GM21786 (cell line): ENCODE results near the gene APOA5.
"Not testable (repeated sequence)": the region's sequence is repeated elsewhere in the genome, so short reads cannot be mapped to it uniquely, and the experiment has no call there.

Experiments
- ATAC-seq: cut with Tn5 transposase; IDR thresholded peaks from one replicate; pipeline ENCODE4 v1.9.1; 2021; ENCODE audit not compliant: unreplicated experiment

The APOA5 gene

GRCh38 chr11:116801662-116802061, 10.0 kb upstream of the APOA5 start:
- ATAC-seq = not testable (repeated sequence)

GRCh38 chr11:116800610-116801009, 8.9 kb upstream of the APOA5 start:
- no peak for ATAC-seq

GRCh38 chr11:116798368-116798767, 6.7 kb upstream of the APOA5 start:
- no peak for ATAC-seq

- no peak for ATAC-seq
These were observed 6.1 kb upstream of the APOA5 start for GRCh38 chr11:116797816-116798215.

- no peak for ATAC-seq
These were observed 4.9 kb upstream of the APOA5 start for GRCh38 chr11:116796548-116796947.

- no peak for ATAC-seq
These were observed 3.2 kb upstream of the APOA5 start for GRCh38 chr11:116794851-116795250.

- ATAC-seq = no peak
These were observed 2.1 kb upstream of the APOA5 start for GRCh38 chr11:116793772-116794097.

- ATAC-seq = no peak
These were observed 1.4 kb upstream of the APOA5 start for GRCh38 chr11:116792869-116793771.

- ATAC-seq = no peak
These were observed 627 bp upstream of the APOA5 start for GRCh38 chr11:116792144-116792868.

GRCh38 chr11:116791002-116791812, 472 bp downstream of the APOA5 start:
- no peak for ATAC-seq

- ATAC-seq = no peak
These were observed 1.3 kb downstream of the APOA5 start for GRCh38 chr11:116790167-116791001.

- ATAC-seq = no peak
These were observed 2.7 kb downstream of the APOA5 start for GRCh38 chr11:116788975-116789374.

GRCh38 chr11:116788534-116788933, 3.1 kb downstream of the APOA5 start:
- ATAC-seq = no peak

GRCh38 chr11:116787786-116788486, 3.7 kb downstream of the APOA5 start, which contains the start of gene ZPR1:
TSS of gene ZPR1 (minus strand) at chr11:116788023. CDS start at chr11:116787990, 33 bp downstream.
- ATAC-seq = peak; percentile 83

- peak; percentile 7 for ATAC-seq
These were observed 4.3 kb downstream of the APOA5 start for GRCh38 chr11:116787436-116787785.

GRCh38 chr11:116786966-116787365, 4.7 kb downstream of the APOA5 start:
- no peak for ATAC-seq

- no peak for ATAC-seq
These were observed 5.4 kb downstream of the APOA5 start for GRCh38 chr11:116786326-116786725.

- ATAC-seq = no peak
These were observed 9.0 kb downstream of the APOA5 start for GRCh38 chr11:116782728-116783127.

- ATAC-seq = no peak
These were observed 13.1 kb downstream of the APOA5 start for GRCh38 chr11:116778556-116778955.

GRCh38 chr11:116777056-116777455, 14.6 kb downstream of the APOA5 start:
- ATAC-seq = no peak
